OCI-LY7 (cell line): ENCODE measurements around the gene SCCPDH.

Source experiments
- EZH2phosphoT487 ChIP-seq: fragments of 200-600 bp; sonication (generic); IDR thresholded peaks from 2 replicates; pipeline ENCODE4 v1.6.1; 2018; ENCODE audit warnings: low read depth, borderline replicate concordance, mild to moderate bottlenecking, mixed run types, antibody characterized with exemption, low read length, moderate library complexity, mixed read lengths
- TF ChIP-seq, protein P1 (sequence below): fragments of 200-600 bp; sonication (generic); conservative IDR thresholded peaks from 2 replicates; pipeline ENCODE4 v1.5.1; 2014; ENCODE audit warnings: mild to moderate bottlenecking, antibody characterized with exemption, low read length, moderate library complexity, mixed read lengths

DNA sequence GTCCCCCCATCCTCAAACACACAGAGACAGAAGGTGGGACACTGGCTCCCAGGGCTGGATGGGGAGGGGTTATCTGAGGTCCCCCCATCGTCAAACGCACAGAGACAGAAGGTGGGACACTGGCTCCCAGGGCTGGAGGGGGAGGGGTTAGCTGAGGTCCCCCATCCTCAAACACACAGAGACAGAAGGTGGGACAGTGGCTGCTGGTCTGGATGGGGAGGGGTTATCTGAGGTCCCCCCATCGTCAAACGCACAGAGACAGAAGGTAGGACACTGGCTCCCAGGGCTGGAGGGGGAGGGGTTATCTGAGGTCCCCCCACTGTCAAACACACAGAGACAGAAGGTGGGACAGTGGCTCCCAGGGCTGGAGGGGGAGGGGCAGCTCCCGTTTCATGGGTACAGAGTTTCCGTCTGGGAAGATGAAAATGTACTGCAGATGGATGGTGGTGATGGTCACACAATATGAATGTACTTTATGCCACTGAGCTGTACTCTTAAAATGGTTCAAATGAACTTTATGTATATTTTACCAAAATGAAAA, 69.2 kb downstream of the SCCPDH start:
- TF ChIP-seq, protein P1, sequence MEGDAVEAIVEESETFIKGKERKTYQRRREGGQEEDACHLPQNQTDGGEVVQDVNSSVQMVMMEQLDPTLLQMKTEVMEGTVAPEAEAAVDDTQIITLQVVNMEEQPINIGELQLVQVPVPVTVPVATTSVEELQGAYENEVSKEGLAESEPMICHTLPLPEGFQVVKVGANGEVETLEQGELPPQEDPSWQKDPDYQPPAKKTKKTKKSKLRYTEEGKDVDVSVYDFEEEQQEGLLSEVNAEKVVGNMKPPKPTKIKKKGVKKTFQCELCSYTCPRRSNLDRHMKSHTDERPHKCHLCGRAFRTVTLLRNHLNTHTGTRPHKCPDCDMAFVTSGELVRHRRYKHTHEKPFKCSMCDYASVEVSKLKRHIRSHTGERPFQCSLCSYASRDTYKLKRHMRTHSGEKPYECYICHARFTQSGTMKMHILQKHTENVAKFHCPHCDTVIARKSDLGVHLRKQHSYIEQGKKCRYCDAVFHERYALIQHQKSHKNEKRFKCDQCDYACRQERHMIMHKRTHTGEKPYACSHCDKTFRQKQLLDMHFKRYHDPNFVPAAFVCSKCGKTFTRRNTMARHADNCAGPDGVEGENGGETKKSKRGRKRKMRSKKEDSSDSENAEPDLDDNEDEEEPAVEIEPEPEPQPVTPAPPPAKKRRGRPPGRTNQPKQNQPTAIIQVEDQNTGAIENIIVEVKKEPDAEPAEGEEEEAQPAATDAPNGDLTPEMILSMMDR: no peak
- TF ChIP-seq EZH2phosphoT487: no peak
